GM12892 (cell line): ENCODE data around the gene PIK3C2G.

Source experiments
- DNase-seq: peaks from one replicate; pipeline ENCODE4 v3.0.0; 2011; ENCODE audit not compliant: insufficient read length
- FAIRE-seq: peaks from 2 replicates; lab custom pipeline; 2011; peaks lifted over from hg19 to GRCh38; lab: Jason Lieb, UNC
- POLR2A ChIP-seq: IDR thresholded peaks from 2 replicates; pipeline ENCODE4 v1.6.1; 2011; ENCODE audit warnings: low read depth, low read length, control low read depth
- POLR2AphosphoS5 ChIP-seq: IDR thresholded peaks from 2 replicates; pipeline ENCODE4 v1.6.1; 2011; ENCODE audit warnings: low read depth, low read length, control low read depth
- TAF1 ChIP-seq: IDR thresholded peaks from 2 replicates; pipeline ENCODE4 v1.6.1; 2011; ENCODE audit warnings: low read depth, mild to moderate bottlenecking, control low read depth, low read length, borderline replicate concordance

PIK3C2G gene

GRCh38 chr12:18428416-18428815 lies 167.1 kb downstream of the PIK3C2G start:
- DNase-seq (no peak), FAIRE-seq (no peak)
- TF ChIP-seq POLR2A, result no peak
- TF ChIP-seq TAF1, result no peak
- no peak for TF ChIP-seq POLR2AphosphoS5

DNA sequence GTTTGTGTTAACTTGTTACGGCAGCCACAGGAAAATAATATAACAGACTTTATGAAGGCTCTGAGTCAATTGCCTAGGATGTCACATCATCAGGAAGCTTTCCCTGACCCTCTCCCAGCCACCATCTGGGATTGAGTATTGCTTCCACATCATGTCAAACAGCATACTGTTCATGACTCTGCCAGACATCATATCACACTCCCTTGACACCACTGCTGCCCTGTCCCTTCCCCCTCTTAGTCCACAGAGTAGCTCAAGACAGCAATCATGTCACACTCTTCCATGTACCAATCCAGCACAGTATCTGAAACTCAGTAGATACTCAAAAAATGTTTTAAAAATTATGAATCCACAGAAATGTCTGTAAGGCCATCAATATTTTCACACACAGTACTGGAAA lies 168.0 kb downstream of the PIK3C2G start:
- no peak for FAIRE-seq
- no peak for DNase-seq
- TF ChIP-seq POLR2A (no peak), TAF1 (no peak), POLR2AphosphoS5 (no peak)

GRCh38 chr12:18430425-18431048 lies 169.2 kb downstream of the PIK3C2G start:
- FAIRE-seq (no peak), DNase-seq (no peak)
- TF ChIP-seq POLR2A (no peak), POLR2AphosphoS5 (no peak), TAF1 (no peak)

GRCh38 chr12:18431771-18432170 lies 170.5 kb downstream of the PIK3C2G start:
- no peak for TF ChIP-seq POLR2AphosphoS5
- TF ChIP-seq POLR2A, result no peak
- TF ChIP-seq TAF1, result no peak
- DNase-seq (no peak), FAIRE-seq (no peak)

DNA sequence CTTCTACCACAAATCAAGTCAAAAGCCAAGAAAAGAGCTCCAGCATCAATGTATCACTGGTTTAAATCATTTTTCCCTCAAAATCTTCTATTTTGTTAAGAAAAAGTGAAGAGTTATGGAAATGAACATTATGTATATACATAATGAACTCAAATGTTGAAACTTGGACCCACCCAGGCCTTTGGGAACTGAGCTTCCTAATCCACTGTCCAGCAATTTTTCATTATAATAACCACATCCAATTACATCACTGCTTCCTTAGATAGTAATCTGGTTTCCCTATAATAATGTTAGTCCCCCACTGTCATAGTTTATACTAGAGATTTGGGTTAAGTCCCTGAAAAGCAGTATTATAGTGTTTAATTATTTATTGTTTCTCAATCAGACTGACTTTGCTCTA lies 170.9 kb downstream of the PIK3C2G start:
- no peak for DNase-seq
- no peak for FAIRE-seq
- no peak for TF ChIP-seq TAF1
- TF ChIP-seq POLR2AphosphoS5, result no peak
- no peak for TF ChIP-seq POLR2A

DNA sequence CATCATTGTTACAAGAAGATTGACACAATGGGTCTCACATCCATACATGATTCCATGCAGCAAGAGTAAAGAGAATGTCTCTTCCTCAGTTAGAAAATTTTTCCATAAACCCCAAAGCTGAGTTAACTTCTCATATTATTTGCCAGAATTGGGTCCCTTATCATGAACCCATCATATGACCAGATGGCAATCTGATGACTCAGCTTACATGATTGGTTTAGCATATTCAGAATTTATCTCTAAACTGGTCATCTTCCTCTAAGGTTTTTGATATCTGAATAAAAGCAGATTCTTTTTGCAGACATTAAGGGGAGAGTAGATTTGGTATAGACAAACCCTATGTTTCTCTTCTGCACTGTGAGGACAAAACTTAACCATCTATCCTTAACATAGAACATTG lies 174.9 kb downstream of the PIK3C2G start:
- no peak for DNase-seq
- no peak for TF ChIP-seq POLR2AphosphoS5
- no peak for TF ChIP-seq TAF1
- TF ChIP-seq POLR2A, result no peak
- no peak for FAIRE-seq

- DNase-seq (no peak), FAIRE-seq (no peak)
- TF ChIP-seq POLR2AphosphoS5, result no peak
- TF ChIP-seq POLR2A, result no peak
- TF ChIP-seq TAF1, result no peak
These were observed 178.2 kb downstream of the PIK3C2G start for GRCh38 chr12:18439541-18439940.

DNA sequence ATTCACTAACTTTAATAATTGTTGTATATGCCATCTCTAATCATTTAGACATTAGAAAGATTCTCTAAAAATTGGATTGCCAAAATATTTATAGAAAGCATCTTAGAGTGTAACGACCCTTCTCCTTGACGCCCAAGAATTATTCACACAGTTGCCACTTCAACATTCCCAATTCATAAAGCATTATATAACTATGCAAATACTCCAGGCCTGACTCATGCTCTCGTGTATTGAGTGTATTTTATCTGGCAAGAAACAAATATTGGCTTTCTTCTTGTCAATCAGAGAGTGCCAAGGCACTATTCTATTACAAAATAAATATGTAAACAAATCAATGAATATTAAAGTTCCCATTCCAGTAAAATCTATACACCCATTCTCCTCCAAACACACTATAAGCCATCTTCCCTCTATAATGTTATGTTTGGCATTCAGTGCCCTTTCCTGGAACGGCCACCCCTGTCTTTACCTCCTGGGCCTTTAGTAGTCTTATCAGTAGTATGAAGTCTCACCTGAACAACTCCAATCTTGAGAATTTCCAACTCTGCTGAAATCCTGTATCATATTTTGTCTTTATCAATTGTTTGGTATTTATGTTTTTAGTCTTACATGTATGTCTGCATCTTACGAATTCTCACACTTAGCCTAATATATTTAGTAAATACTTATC lies 182.6 kb downstream of the PIK3C2G start:
- FAIRE-seq (no peak), DNase-seq (no peak)
- TF ChIP-seq POLR2A (no peak), TAF1 (no peak), POLR2AphosphoS5 (no peak)

GRCh38 chr12:18446061-18446644 lies 184.8 kb downstream of the PIK3C2G start:
- DNase-seq, result no peak
- TF ChIP-seq TAF1 (no peak), POLR2A (no peak), POLR2AphosphoS5 (no peak)
- FAIRE-seq, result no peak

DNA sequence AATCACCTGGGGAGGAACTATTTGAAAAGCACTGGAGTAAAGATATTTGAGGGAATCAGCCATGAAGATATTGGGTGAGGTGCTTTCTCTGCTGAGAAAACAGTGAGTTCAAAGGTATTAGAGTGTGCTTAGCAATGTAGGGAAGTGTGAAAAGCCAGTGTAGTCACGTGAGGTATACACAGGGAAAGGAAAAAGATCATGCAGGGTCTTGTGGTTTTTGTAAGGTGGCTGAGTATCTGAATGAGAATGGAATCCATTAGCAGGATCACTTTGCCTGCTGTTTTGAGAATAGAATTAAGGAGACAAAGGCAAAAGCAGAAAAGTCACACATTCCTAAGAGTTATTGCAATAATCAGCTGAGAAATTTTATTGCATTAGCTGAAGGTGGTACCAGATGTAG lies 193.0 kb downstream of the PIK3C2G start:
- no peak for FAIRE-seq
- TF ChIP-seq POLR2A (no peak), TAF1 (no peak), POLR2AphosphoS5 (no peak)
- DNase-seq, result no peak

GRCh38 chr12:18456344-18456743 lies 195.0 kb downstream of the PIK3C2G start:
- no peak for FAIRE-seq
- TF ChIP-seq POLR2AphosphoS5 (no peak), TAF1 (no peak), POLR2A (no peak)
- DNase-seq, result no peak
